HG03060 (cell line): ENCODE measurements around the gene OR52A5.

Source experiments
- ATAC-seq: cut with Tn5 transposase; IDR thresholded peaks from one replicate; pipeline ENCODE4 v1.9.1; 2021; ENCODE audit warnings: low read depth, moderate number of reproducible peaks; ENCODE audit not compliant: unreplicated experiment

OR52A5 gene

DNA sequence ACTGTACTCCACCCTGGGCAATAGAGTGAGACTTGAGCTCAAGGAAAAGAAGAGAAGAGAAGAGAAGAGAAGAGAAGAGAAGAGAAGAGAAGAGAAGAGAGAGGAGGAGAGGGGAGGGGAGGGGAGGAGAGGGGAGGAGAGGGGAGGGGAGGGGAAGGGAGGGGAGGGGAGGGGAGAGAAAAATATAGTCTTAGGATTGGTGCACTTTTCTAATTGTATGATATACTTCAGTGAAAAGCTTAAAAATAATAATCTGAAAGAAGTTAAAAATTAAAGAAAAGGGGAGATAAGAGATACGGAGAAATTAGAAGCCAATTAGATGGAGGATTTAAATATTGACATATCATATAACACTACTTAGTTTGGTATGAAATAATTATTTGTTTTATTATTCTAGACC lies 19.3 kb downstream of the OR52A5 start:
- no peak for ATAC-seq

- no peak for ATAC-seq
Observed at GRCh38 chr11:5117588-5117987, 20.6 kb downstream of the OR52A5 start.

DNA sequence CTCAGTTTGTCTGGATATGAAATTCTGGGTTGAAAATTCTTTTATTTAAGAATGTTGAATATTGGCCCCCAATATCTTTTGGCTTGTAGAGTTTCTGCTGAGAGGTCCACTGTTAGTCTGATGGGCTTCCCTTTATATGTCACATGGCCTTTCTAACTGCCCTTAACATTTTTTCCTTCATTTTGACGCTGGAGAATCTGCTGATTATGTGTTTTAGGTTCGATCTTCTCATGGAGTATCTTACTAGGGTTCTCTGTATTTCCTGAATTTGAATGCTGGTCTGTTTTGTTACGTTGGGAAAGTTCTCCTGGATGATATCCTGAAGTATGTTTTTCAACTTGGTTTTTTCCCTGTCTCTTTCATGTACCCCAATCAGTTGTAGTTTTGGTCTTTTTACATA lies 22.8 kb downstream of the OR52A5 start:
- ATAC-seq = no peak

- no peak for ATAC-seq
Observed at GRCh38 chr11:5107285-5107684, 30.9 kb downstream of the OR52A5 start.

DNA sequence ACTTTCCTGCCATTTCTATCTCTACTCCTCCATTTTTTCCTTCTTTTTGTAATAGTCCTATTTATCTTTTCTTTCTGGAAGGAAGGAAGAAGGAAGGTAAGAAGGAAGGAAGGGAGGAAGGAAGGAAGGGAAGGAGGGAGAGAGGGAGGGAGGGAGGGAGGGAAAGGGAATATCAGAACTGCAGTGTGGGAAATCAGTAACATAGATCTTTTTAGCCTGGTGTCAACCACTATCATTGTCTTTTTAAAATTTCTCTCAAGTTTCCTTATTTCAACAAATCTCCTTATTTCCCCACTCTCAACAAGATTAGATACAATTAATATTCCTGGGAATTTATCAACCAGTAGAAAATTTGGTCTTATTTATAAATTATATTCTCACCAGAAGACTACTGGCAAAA lies 35.1 kb downstream of the OR52A5 start:
- ATAC-seq = no peak

- no peak for ATAC-seq
Observed at GRCh38 chr11:5102246-5102645, 35.9 kb downstream of the OR52A5 start.

GRCh38 chr11:5096011-5096410 lies 42.1 kb downstream of the OR52A5 start:
- no peak for ATAC-seq

- ATAC-seq = no peak
Observed at GRCh38 chr11:5092821-5093585, 45.2 kb downstream of the OR52A5 start.

DNA sequence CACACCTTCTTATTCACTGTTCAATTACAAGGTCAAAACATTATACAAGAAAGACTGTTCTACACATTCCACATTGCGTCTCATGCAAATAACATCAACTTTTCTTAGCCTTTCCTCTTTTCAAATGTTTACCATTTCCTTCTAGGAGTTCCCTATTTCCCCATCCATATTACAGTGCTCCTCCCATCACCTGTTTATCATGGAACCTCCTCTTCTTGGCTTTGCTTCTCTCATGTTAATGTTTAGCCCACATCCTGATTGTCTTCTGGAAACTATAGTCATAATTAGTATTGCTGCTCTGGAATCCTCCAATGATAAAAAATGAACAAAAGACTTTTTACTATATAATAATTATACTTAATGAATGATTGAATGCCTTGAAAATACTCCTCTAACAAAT lies 47.5 kb downstream of the OR52A5 start:
- ATAC-seq = no peak

GRCh38 chr11:5088556-5088955 lies 49.6 kb downstream of the OR52A5 start:
- ATAC-seq = no peak

- no peak for ATAC-seq
Observed at GRCh38 chr11:5083602-5084001, 54.6 kb downstream of the OR52A5 start.

- no peak for ATAC-seq
Observed at GRCh38 chr11:5081405-5081804, 56.8 kb downstream of the OR52A5 start.
